Measurements from ENCODE around the gene AKR7A2. TPM values are rescaled to one million over a fixed set of nuclear protein-coding genes. Genes with fewer than 3 reads are reported as not detected.
A peak's percentile ranks its signal among the peaks of the same experiment; 100 is the strongest.

AKR7A2 gene
- total RNA-seq = 42.8 TPM
- polyA plus RNA-seq (ENCODE audit: insufficient read depth in 1 of 8, insufficient read length in 8 of 8, low replicate concordance in 1 of 8) = 10 to 100 TPM; 41.6 to 56.5 (median 46.8) TPM
- long read RNA-seq, donor 1, transcript AKR7A2-201 (7 exons, 1,362 nt) = major isoform, 17 of 17 reads
- long read RNA-seq, donor 1, partial matches to known transcripts = 0 of 17 reads
- long read RNA-seq, donor 1, other reads (novel, unspliced or antisense) = 0 of 17 reads
- long read RNA-seq, donor 2, partial matches to known transcripts = 0 of 2 reads
- long read RNA-seq, donor 2, other reads (novel, unspliced or antisense) = 0 of 2 reads
- long read RNA-seq, donor 3, transcript AKR7A2-201 (7 exons, 1,362 nt) = major isoform, 41 of 41 reads
- long read RNA-seq, donor 3, partial matches to known transcripts = 0 of 41 reads
- long read RNA-seq, donor 3, other reads (novel, unspliced or antisense) = 0 of 41 reads
- long read RNA-seq, donor 4, transcript AKR7A2-201 (7 exons, 1,362 nt) = major isoform, 24 of 24 reads
- long read RNA-seq, donor 4, partial matches to known transcripts = 0 of 24 reads
- long read RNA-seq, donor 4, other reads (novel, unspliced or antisense) = 0 of 24 reads
- long read RNA-seq, donor 5, transcript AKR7A2-201 (7 exons, 1,362 nt) = major isoform, 64 of 82 reads
- long read RNA-seq, donor 5, partial matches to known transcripts = 17 of 82 reads
- long read RNA-seq, donor 5, other reads (novel, unspliced or antisense) = 0 of 82 reads
- long read RNA-seq, donor 6, transcript AKR7A2-201 (7 exons, 1,362 nt) = major isoform, 55 of 67 reads
- long read RNA-seq, donor 6, partial matches to known transcripts = 11 of 67 reads
- long read RNA-seq, donor 6, other reads (novel, unspliced or antisense) = 0 of 67 reads
- long read RNA-seq, donor 7, transcript AKR7A2-201 (7 exons, 1,362 nt) = major isoform, 36 of 37 reads
- long read RNA-seq, donor 7, partial matches to known transcripts = 0 of 37 reads
- long read RNA-seq, donor 7, other reads (novel, unspliced or antisense) = 0 of 37 reads
- long read RNA-seq, donor 8, transcript AKR7A2-201 (7 exons, 1,362 nt) = major isoform, 22 of 22 reads
- long read RNA-seq, donor 8, partial matches to known transcripts = 0 of 22 reads
- long read RNA-seq, donor 8, other reads (novel, unspliced or antisense) = 0 of 22 reads
- long read RNA-seq, donor 9, transcript AKR7A2-201 (7 exons, 1,362 nt) = major isoform, 19 of 25 reads
- long read RNA-seq, donor 9, partial matches to known transcripts = 5 of 25 reads
- long read RNA-seq, donor 9, other reads (novel, unspliced or antisense) = 0 of 25 reads
- long read RNA-seq, donor 10, transcript AKR7A2-201 (7 exons, 1,362 nt) = major isoform, 27 of 27 reads
- long read RNA-seq, donor 10, partial matches to known transcripts = 0 of 27 reads
- long read RNA-seq, donor 10, other reads (novel, unspliced or antisense) = 0 of 27 reads
- long read RNA-seq, donor 11, transcript AKR7A2-201 (7 exons, 1,362 nt) = major isoform, 22 of 28 reads
- long read RNA-seq, donor 11, partial matches to known transcripts = 6 of 28 reads
- long read RNA-seq, donor 11, other reads (novel, unspliced or antisense) = 0 of 28 reads

- peak; percentile 98 for DNase-seq
- peak within 1 kb of the TSS; percentile 82 for H3K27ac ChIP-seq (ENCODE audit: low read length)
- H3K4me3 ChIP-seq (ENCODE audit: low read length) = peak within 1 kb of the TSS; percentile 89
- no peaks in the 10 kb centered on the region for H3K9me3 ChIP-seq (replicated peaks; ENCODE audit: control insufficient read depth, low read depth, low read length)
- peaks cover 31% of the 10 kb centered on the region for H3K4me1 ChIP-seq (ENCODE audit: control insufficient read depth, insufficient read depth, low read length)
- peaks cover 41% of the 10 kb centered on the region for H3K36me3 ChIP-seq (ENCODE audit: control insufficient read depth, insufficient read depth, low read length)
- under 1% methylated on average over 92 of the region's 105 CpGs for WGBS (ENCODE audit: insufficient coverage)
- H3K27me3 ChIP-seq (ENCODE audit: control insufficient read depth, insufficient read depth, low read length) = no peaks in the 10 kb centered on the region
Measured at GRCh38 chr1:19311931-19312781, at the start of gene AKR7A2, which contains the start of gene SLC66A1. TSS of gene AKR7A2 (minus strand) at chr1:19312144. CDS start at chr1:19312124, 20 bp downstream. TSS of gene SLC66A1 (plus strand) at chr1:19312326. CDS start at chr1:19317678, 5,352 bp downstream.

GRCh38 chr1:19360843-19361610, 49.1 kb upstream of the AKR7A2 start:
- Histone ChIP-seq H3K36me3 (ENCODE audit: control insufficient read depth, insufficient read depth, low read length) (peaks cover 32% of the 10 kb centered on the region), H3K27me3 (ENCODE audit: control insufficient read depth, insufficient read depth, low read length) (no peaks in the 10 kb centered on the region), H3K27ac (ENCODE audit: low read length) (no peak overlapping the region), H3K4me1 (ENCODE audit: control insufficient read depth, insufficient read depth, low read length) (peaks cover 19% of the 10 kb centered on the region), H3K4me3 (ENCODE audit: low read length) (no peak overlapping the region), H3K9me3 (replicated peaks; ENCODE audit: control insufficient read depth, low read depth, low read length) (no peaks in the 10 kb centered on the region)
- peak; percentile 66 for DNase-seq
- whole genome bisulfite sequencing (ENCODE audit: insufficient coverage) = 86% methylated on average over 14 of the region's 18 CpGs

- DNase-seq = no peak
- H3K9me3 ChIP-seq (replicated peaks; ENCODE audit: control insufficient read depth, low read depth, low read length) = no peaks in the 10 kb centered on the region
- H3K27me3 ChIP-seq (ENCODE audit: control insufficient read depth, insufficient read depth, low read length) = no peaks in the 10 kb centered on the region
- no peak overlapping the region for H3K4me3 ChIP-seq (ENCODE audit: low read length)
- H3K27ac ChIP-seq (ENCODE audit: low read length) = peak overlapping the region; percentile 20
- H3K36me3 ChIP-seq (ENCODE audit: control insufficient read depth, insufficient read depth, low read length) = peaks cover 38% of the 10 kb centered on the region
- peaks cover 19% of the 10 kb centered on the region for H3K4me1 ChIP-seq (ENCODE audit: control insufficient read depth, insufficient read depth, low read length)
- no CpG with 5 or more reads among the region's 11 CpGs for WGBS (ENCODE audit: insufficient coverage)
Measured at GRCh38 chr1:19360432-19360831, 48.5 kb upstream of the AKR7A2 start.

GRCh38 chr1:19360016-19360415, 48.1 kb upstream of the AKR7A2 start:
- Histone ChIP-seq H3K27ac (ENCODE audit: low read length) (peak overlapping the region; percentile 20), H3K4me1 (ENCODE audit: control insufficient read depth, insufficient read depth, low read length) (peaks cover 19% of the 10 kb centered on the region)

GRCh38 chr1:19359357-19359756, 47.4 kb upstream of the AKR7A2 start:
- no peaks in the 10 kb centered on the region for H3K27me3 ChIP-seq (ENCODE audit: control insufficient read depth, insufficient read depth, low read length)
- no peak overlapping the region for H3K4me3 ChIP-seq (ENCODE audit: low read length)
- peaks cover 41% of the 10 kb centered on the region for H3K36me3 ChIP-seq (ENCODE audit: control insufficient read depth, insufficient read depth, low read length)
- no peaks in the 10 kb centered on the region for H3K9me3 ChIP-seq (replicated peaks; ENCODE audit: control insufficient read depth, low read depth, low read length)
- no peak overlapping the region for H3K27ac ChIP-seq (ENCODE audit: low read length)
- WGBS (ENCODE audit: insufficient coverage) = 78% methylated on average over 10 of the region's 11 CpGs
- DNase-seq = no peak
- peaks cover 19% of the 10 kb centered on the region for H3K4me1 ChIP-seq (ENCODE audit: control insufficient read depth, insufficient read depth, low read length)

More at GRCh38 chr1:19360016-19360415, 48.1 kb upstream of the AKR7A2 start:
- Histone ChIP-seq H3K36me3 (ENCODE audit: control insufficient read depth, insufficient read depth, low read length) (peaks cover 36% of the 10 kb centered on the region), H3K27me3 (ENCODE audit: control insufficient read depth, insufficient read depth, low read length) (no peaks in the 10 kb centered on the region), H3K9me3 (replicated peaks; ENCODE audit: control insufficient read depth, low read depth, low read length) (no peaks in the 10 kb centered on the region), H3K4me3 (ENCODE audit: low read length) (no peak overlapping the region)
- 67% methylated on average over 1 of the region's 6 CpGs for WGBS (ENCODE audit: insufficient coverage)
- no peak for DNase-seq

GRCh38 chr1:19358710-19359109, 46.8 kb upstream of the AKR7A2 start:
- 90% methylated on average over 3 of the region's 8 CpGs for WGBS (ENCODE audit: insufficient coverage)
- Histone ChIP-seq H3K4me3 (ENCODE audit: low read length) (no peak overlapping the region), H3K4me1 (ENCODE audit: control insufficient read depth, insufficient read depth, low read length) (peaks cover 17% of the 10 kb centered on the region), H3K36me3 (ENCODE audit: control insufficient read depth, insufficient read depth, low read length) (peaks cover 47% of the 10 kb centered on the region), H3K27ac (ENCODE audit: low read length) (no peak overlapping the region), H3K27me3 (ENCODE audit: control insufficient read depth, insufficient read depth, low read length) (no peaks in the 10 kb centered on the region), H3K9me3 (replicated peaks; ENCODE audit: control insufficient read depth, low read depth, low read length) (no peaks in the 10 kb centered on the region)
- no peak for DNase-seq

GRCh38 chr1:19357299-19357986, 45.5 kb upstream of the AKR7A2 start:
- DNase-seq = no peak
- no peak overlapping the region for H3K4me3 ChIP-seq (ENCODE audit: low read length)
- H3K36me3 ChIP-seq (ENCODE audit: control insufficient read depth, insufficient read depth, low read length) = peaks cover 54% of the 10 kb centered on the region
- H3K9me3 ChIP-seq (replicated peaks; ENCODE audit: control insufficient read depth, low read depth, low read length) = no peaks in the 10 kb centered on the region
- H3K27ac ChIP-seq (ENCODE audit: low read length) = no peak overlapping the region
- no peaks in the 10 kb centered on the region for H3K27me3 ChIP-seq (ENCODE audit: control insufficient read depth, insufficient read depth, low read length)
- 80% methylated on average over 8 of the region's 13 CpGs for WGBS (ENCODE audit: insufficient coverage)
- H3K4me1 ChIP-seq (ENCODE audit: control insufficient read depth, insufficient read depth, low read length) = peaks cover 23% of the 10 kb centered on the region

GRCh38 chr1:19356266-19356665, 44.3 kb upstream of the AKR7A2 start:
- WGBS (ENCODE audit: insufficient coverage) = 88% methylated on average over 3 of the region's 5 CpGs
- H3K36me3 ChIP-seq (ENCODE audit: control insufficient read depth, insufficient read depth, low read length) = peaks cover 62% of the 10 kb centered on the region
- no peak overlapping the region for H3K27ac ChIP-seq (ENCODE audit: low read length)
- no peaks in the 10 kb centered on the region for H3K9me3 ChIP-seq (replicated peaks; ENCODE audit: control insufficient read depth, low read depth, low read length)
- H3K27me3 ChIP-seq (ENCODE audit: control insufficient read depth, insufficient read depth, low read length) = no peaks in the 10 kb centered on the region
- no peak overlapping the region for H3K4me3 ChIP-seq (ENCODE audit: low read length)
- H3K4me1 ChIP-seq (ENCODE audit: control insufficient read depth, insufficient read depth, low read length) = peaks cover 26% of the 10 kb centered on the region
- DNase-seq = no peak

Measured in muscle of leg (tissue), 16 donors.